Ishikawa (cell line): Measurements from ENCODE around the gene PDCD1.

ENCODE experiments used
- CEBPB ChIP-seq: IDR thresholded peaks from 2 replicates; pipeline ENCODE4 v1.6.1; 2012
- CREB1 ChIP-seq: IDR thresholded peaks from 2 replicates; pipeline ENCODE4 v1.6.1; 2012; ENCODE audit warnings: low read depth
- EGR1 ChIP-seq: IDR thresholded peaks from 2 replicates; pipeline ENCODE4 v1.6.1; 2012
- EP300 ChIP-seq: IDR thresholded peaks from 2 replicates; pipeline ENCODE4 v1.6.1; 2012; ENCODE audit warnings: borderline replicate concordance
- FOXM1 ChIP-seq: IDR thresholded peaks from 2 replicates; pipeline ENCODE4 v1.6.1; 2012; ENCODE audit warnings: low read depth, borderline replicate concordance
- RAD21 ChIP-seq: IDR thresholded peaks from 2 replicates; pipeline ENCODE4 v1.6.1; 2012; ENCODE audit warnings: low read depth
- TAF1 ChIP-seq: IDR thresholded peaks from 2 replicates; pipeline ENCODE4 v1.6.1; 2012; ENCODE audit warnings: low read depth, mild to moderate bottlenecking
- ZBTB7A ChIP-seq: IDR thresholded peaks from 2 replicates; pipeline ENCODE4 v1.6.1; 2012; ENCODE audit warnings: low read depth
- TF ChIP-seq, protein P1 (sequence below): IDR thresholded peaks from 2 replicates; pipeline ENCODE4 v1.6.1; 2012

GRCh38 chr2:241844066-241844728, 14.5 kb downstream of the PDCD1 start:
- no peak for TF ChIP-seq EGR1
- TF ChIP-seq EP300, result no peak
- TF ChIP-seq FOXM1, result no peak
- TF ChIP-seq CREB1, result no peak
- TF ChIP-seq, protein P1, sequence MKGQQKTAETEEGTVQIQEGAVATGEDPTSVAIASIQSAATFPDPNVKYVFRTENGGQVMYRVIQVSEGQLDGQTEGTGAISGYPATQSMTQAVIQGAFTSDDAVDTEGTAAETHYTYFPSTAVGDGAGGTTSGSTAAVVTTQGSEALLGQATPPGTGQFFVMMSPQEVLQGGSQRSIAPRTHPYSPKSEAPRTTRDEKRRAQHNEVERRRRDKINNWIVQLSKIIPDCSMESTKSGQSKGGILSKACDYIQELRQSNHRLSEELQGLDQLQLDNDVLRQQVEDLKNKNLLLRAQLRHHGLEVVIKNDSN, result no peak
- no peak for TF ChIP-seq ZBTB7A
- no peak for TF ChIP-seq TAF1
- no peak for TF ChIP-seq RAD21
- TF ChIP-seq CEBPB, result no peak
